GM23338 (cell line): ENCODE data around the gene ZNRF1. TPM values are rescaled to one million over a fixed set of nuclear protein-coding genes. Genes with fewer than 3 reads are reported as not detected.

Experiments used
- ATAC-seq: fragments of 200-7000 bp; cut with Tn5 transposase; 3 replicates; pipeline ENCODE4 v1.9.1; 2020
- DNase-seq: peaks from one replicate; pipeline ENCODE4 v3.0.0-alpha.2; 2015; ENCODE audit warnings: low spot score
- H2AFZ ChIP-seq: fragments of 200-600 bp; sonication (generic); 2 replicates; pipeline ENCODE4 v1.8.0; 2016; ENCODE audit warnings: antibody characterized with exemption, mild to moderate bottlenecking, moderate library complexity
- H3F3A ChIP-seq: fragments of 200-600 bp; sonication (generic); replicated peaks from 2 replicates; pipeline ENCODE4 v1.8.0; 2017; ENCODE audit warnings: antibody characterized with exemption, mixed run types, low read depth
- H3K27ac ChIP-seq: fragments of 200-600 bp; sonication (generic); 2 replicates; pipeline ENCODE4 v1.6.1; 2016; ENCODE audit warnings: low read depth
- H3K27me3 ChIP-seq: fragments of 200-600 bp; sonication (generic); 2 replicates; pipeline ENCODE4 v1.8.0; 2016; ENCODE audit warnings: mild to moderate bottlenecking, mixed run types, moderate library complexity; ENCODE audit not compliant: insufficient read depth
- H3K36me3 ChIP-seq: fragments of 200-600 bp; sonication (generic); 2 replicates; pipeline ENCODE4 v1.8.0; 2016; ENCODE audit warnings: mild to moderate bottlenecking; ENCODE audit not compliant: insufficient read depth
- H3K4me1 ChIP-seq: fragments of 200-600 bp; sonication (generic); 2 replicates; pipeline ENCODE4 v1.8.0; 2016; ENCODE audit warnings: mild to moderate bottlenecking, moderate library complexity; ENCODE audit not compliant: insufficient read depth
- H3K4me2 ChIP-seq: fragments of 200-600 bp; sonication (generic); 2 replicates; pipeline ENCODE4 v1.7.1; 2017; ENCODE audit warnings: mixed run types
- H3K4me3 ChIP-seq: fragments of 200-600 bp; sonication (generic); 2 replicates; pipeline ENCODE4 v1.6.1; 2016; ENCODE audit warnings: mixed run types
- H3K79me2 ChIP-seq: fragments of 200-600 bp; sonication (generic); replicated peaks from 2 replicates; pipeline ENCODE4 v1.8.0; 2017; ENCODE audit warnings: mild to moderate bottlenecking; ENCODE audit not compliant: insufficient read depth
- H3K9me2 ChIP-seq: fragments of 200-600 bp; sonication (generic); 2 replicates; pipeline ENCODE4 v1.8.0; 2017; ENCODE audit not compliant: insufficient read depth
- H4K20me1 ChIP-seq: fragments of 200-600 bp; sonication (generic); replicated peaks from 2 replicates; pipeline ENCODE4 v1.8.0; 2017; ENCODE audit warnings: mild to moderate bottlenecking; ENCODE audit not compliant: insufficient read depth
- H3K27ac Mint-ChIP-seq: 2 replicates; pipeline ENCODE4 v1.8.0; 2020; ENCODE audit warnings: inconsistent platforms, mild to moderate bottlenecking, moderate library complexity, mixed read lengths
- H3K27me3 Mint-ChIP-seq: 3 replicates; pipeline ENCODE4 v1.8.0; 2022; ENCODE audit warnings: low read depth, mild to moderate bottlenecking, moderate library complexity, mixed read lengths, inconsistent platforms; ENCODE audit not compliant: insufficient read depth, poor library complexity
- H3K36me3 Mint-ChIP-seq: 3 replicates; pipeline ENCODE4 v1.8.0; 2021; ENCODE audit warnings: low read depth, mild to moderate bottlenecking, inconsistent platforms, moderate library complexity, mixed read lengths
- H3K4me1 Mint-ChIP-seq: 3 replicates; pipeline ENCODE4 v1.8.0; 2020; ENCODE audit warnings: mild to moderate bottlenecking, inconsistent platforms, mixed read lengths
- H3K4me3 Mint-ChIP-seq: 3 replicates; pipeline ENCODE4 v1.8.0; 2021; ENCODE audit warnings: moderate library complexity, mild to moderate bottlenecking, inconsistent platforms, mixed read lengths
- H3K9me3 Mint-ChIP-seq: 3 replicates; pipeline ENCODE4 v1.8.0; 2020; ENCODE audit warnings: moderate library complexity, mild to moderate bottlenecking, inconsistent platforms, mixed read lengths
- CREB1 ChIP-seq: fragments of 250-450 bp; sonication (Bioruptor Pico); IDR thresholded peaks from 2 replicates; pipeline ENCODE4 v1.5.0; 2020; ENCODE audit warnings: low read depth, mild to moderate bottlenecking, moderate library complexity
- EZH2 ChIP-seq: fragments of 200-600 bp; sonication (generic); IDR thresholded peaks from one replicate; pipeline ENCODE4 v1.8.0; 2017; ENCODE audit warnings: antibody characterized with exemption, mild to moderate bottlenecking, low read depth; ENCODE audit not compliant: unreplicated experiment
- EZH2phosphoT487 ChIP-seq: fragments of 200-600 bp; sonication (generic); IDR thresholded peaks from one replicate; pipeline ENCODE4 v1.8.1; 2018; ENCODE audit warnings: antibody characterized with exemption; ENCODE audit not compliant: unreplicated experiment
- JUNB ChIP-seq: IDR thresholded peaks from one replicate; pipeline ENCODE4 v1.6.1; 2016; ENCODE audit warnings: antibody characterized with exemption; ENCODE audit not compliant: unreplicated experiment
- NANOG ChIP-seq: IDR thresholded peaks from 2 replicates; pipeline ENCODE4 v1.6.1; 2016; ENCODE audit warnings: antibody characterized with exemption, borderline replicate concordance
- POLR2AphosphoS5 ChIP-seq: IDR thresholded peaks from 2 replicates; pipeline ENCODE4 v1.6.1; 2016; ENCODE audit warnings: antibody characterized with exemption, low read depth
- STAT1 ChIP-seq: IDR thresholded peaks from one replicate; pipeline ENCODE4 v1.6.1; 2016; ENCODE audit warnings: antibody characterized with exemption; ENCODE audit not compliant: unreplicated experiment
- ZNF114 ChIP-seq: fragments of 250-450 bp; sonication (Bioruptor Pico); IDR thresholded peaks from 2 replicates; pipeline ENCODE4 v1.5.0; 2020; ENCODE audit warnings: mild to moderate bottlenecking, moderate library complexity
- ZNF331 ChIP-seq: fragments of 250-450 bp; sonication (Bioruptor Pico); IDR thresholded peaks from 2 replicates; pipeline ENCODE4 v1.5.0; 2020; ENCODE audit warnings: low read depth, mild to moderate bottlenecking, moderate library complexity
- polyA plus RNA-seq: library from polyadenylated mRNA; unstranded; fragments of >200 nt; fragmentation: Nextera tagmentation; extraction: Ambion mirVana; gene quantifications from 2 replicates; pipeline ENCODE4 v1.2.1, GENCODE V29; 2016
- total RNA-seq: library from RNA; depleted of rRNA; stranded (reverse); fragments of >200 nt; shearing (Covaris generic); gene quantifications from 2 replicates; pipeline ENCODE4 v1.2.3, GENCODE V29; 2014
- TF ChIP-seq, protein P1 (sequence below): fragments of 250-450 bp; sonication (Bioruptor Pico); IDR thresholded peaks from 2 replicates; pipeline ENCODE4 v1.5.0; 2020; ENCODE audit warnings: mild to moderate bottlenecking, moderate library complexity
- TF ChIP-seq, protein P2 (sequence below): IDR thresholded peaks from 2 replicates; pipeline ENCODE4 v1.6.1; 2016; ENCODE audit warnings: antibody characterized with exemption
- TF ChIP-seq, protein P3 (sequence below), 2 experiments: fragments of 200-600 bp in 1 of 2; sonication (generic) in 1 of 2; conservative IDR thresholded peaks; 2 replicates each; pipeline versions ENCODE4 v1.5.1 to v1.6.1; 2016 to 2017; ENCODE audit warnings: antibody characterized with exemption in 2 of 2, low read depth in 2 of 2, mild to moderate bottlenecking in 2 of 2, moderate library complexity in 1 of 2
- TF ChIP-seq, protein P4 (sequence below): IDR thresholded peaks from one replicate; pipeline ENCODE4 v1.6.1; 2018; ENCODE audit warnings: antibody characterized with exemption; ENCODE audit not compliant: unreplicated experiment

Gene ZNRF1
- total and polyA plus RNA-seq, 2 experiments from 2014 or later = 22.4 to 42.1 TPM

DNA sequence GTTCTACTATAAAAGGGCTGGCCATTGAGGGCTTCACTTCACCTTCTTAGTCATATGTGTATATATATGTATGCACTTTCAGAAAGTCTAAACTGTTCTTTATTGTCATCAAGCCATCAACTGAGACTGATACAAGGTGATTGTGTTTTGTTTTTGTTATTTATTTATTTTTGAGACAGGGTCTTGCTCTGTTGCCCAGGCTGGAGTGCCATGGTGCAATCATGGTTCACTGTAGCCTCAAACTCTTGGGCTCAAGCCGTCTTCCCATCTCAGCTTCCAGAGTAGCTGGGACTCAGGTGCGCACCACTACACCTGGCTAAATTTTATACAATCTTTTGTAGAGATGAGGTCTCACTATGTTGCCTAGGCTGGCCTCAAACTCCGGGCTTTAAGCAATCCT, 5.6 kb downstream of the ZNRF1 start:
- Mint-ChIP-seq H3K27ac (no peak overlapping the region), H3K27me3 (peaks cover 22% of the 10 kb centered on the region), H3K36me3 (peaks cover 14% of the 10 kb centered on the region), H3K4me3 (no peak overlapping the region), H3K9me3 (no peaks in the 10 kb centered on the region; the same call in 2 of the 3 replicates), H3K4me1 (peaks cover 38% of the 10 kb centered on the region)
- Histone ChIP-seq H3K27ac (no peak overlapping the region), H2AFZ (no peak overlapping the region), H4K20me1 (peaks cover 53% of the 10 kb centered on the region), H3K36me3 (no peaks in the 10 kb centered on the region; the same call in 1 of the 2 replicates), H3K79me2 (peaks cover 100% of the 10 kb centered on the region), H3K9me2 (no peaks in the 10 kb centered on the region), H3K27me3 (peaks cover 8% of the 10 kb centered on the region), H3K4me1 (peaks cover 20% of the 10 kb centered on the region), H3K4me2 (no peak overlapping the region), H3F3A (peaks cover 5% of the 10 kb centered on the region), H3K4me3 (no peak overlapping the region)
- ATAC-seq (no peak), DNase-seq (no peak)
- no peak for TF ChIP-seq ZNF331 (CRISPR knock-in tag)
- TF ChIP-seq CREB1 (CRISPR knock-in tag) = no peak
- TF ChIP-seq, protein P1, sequence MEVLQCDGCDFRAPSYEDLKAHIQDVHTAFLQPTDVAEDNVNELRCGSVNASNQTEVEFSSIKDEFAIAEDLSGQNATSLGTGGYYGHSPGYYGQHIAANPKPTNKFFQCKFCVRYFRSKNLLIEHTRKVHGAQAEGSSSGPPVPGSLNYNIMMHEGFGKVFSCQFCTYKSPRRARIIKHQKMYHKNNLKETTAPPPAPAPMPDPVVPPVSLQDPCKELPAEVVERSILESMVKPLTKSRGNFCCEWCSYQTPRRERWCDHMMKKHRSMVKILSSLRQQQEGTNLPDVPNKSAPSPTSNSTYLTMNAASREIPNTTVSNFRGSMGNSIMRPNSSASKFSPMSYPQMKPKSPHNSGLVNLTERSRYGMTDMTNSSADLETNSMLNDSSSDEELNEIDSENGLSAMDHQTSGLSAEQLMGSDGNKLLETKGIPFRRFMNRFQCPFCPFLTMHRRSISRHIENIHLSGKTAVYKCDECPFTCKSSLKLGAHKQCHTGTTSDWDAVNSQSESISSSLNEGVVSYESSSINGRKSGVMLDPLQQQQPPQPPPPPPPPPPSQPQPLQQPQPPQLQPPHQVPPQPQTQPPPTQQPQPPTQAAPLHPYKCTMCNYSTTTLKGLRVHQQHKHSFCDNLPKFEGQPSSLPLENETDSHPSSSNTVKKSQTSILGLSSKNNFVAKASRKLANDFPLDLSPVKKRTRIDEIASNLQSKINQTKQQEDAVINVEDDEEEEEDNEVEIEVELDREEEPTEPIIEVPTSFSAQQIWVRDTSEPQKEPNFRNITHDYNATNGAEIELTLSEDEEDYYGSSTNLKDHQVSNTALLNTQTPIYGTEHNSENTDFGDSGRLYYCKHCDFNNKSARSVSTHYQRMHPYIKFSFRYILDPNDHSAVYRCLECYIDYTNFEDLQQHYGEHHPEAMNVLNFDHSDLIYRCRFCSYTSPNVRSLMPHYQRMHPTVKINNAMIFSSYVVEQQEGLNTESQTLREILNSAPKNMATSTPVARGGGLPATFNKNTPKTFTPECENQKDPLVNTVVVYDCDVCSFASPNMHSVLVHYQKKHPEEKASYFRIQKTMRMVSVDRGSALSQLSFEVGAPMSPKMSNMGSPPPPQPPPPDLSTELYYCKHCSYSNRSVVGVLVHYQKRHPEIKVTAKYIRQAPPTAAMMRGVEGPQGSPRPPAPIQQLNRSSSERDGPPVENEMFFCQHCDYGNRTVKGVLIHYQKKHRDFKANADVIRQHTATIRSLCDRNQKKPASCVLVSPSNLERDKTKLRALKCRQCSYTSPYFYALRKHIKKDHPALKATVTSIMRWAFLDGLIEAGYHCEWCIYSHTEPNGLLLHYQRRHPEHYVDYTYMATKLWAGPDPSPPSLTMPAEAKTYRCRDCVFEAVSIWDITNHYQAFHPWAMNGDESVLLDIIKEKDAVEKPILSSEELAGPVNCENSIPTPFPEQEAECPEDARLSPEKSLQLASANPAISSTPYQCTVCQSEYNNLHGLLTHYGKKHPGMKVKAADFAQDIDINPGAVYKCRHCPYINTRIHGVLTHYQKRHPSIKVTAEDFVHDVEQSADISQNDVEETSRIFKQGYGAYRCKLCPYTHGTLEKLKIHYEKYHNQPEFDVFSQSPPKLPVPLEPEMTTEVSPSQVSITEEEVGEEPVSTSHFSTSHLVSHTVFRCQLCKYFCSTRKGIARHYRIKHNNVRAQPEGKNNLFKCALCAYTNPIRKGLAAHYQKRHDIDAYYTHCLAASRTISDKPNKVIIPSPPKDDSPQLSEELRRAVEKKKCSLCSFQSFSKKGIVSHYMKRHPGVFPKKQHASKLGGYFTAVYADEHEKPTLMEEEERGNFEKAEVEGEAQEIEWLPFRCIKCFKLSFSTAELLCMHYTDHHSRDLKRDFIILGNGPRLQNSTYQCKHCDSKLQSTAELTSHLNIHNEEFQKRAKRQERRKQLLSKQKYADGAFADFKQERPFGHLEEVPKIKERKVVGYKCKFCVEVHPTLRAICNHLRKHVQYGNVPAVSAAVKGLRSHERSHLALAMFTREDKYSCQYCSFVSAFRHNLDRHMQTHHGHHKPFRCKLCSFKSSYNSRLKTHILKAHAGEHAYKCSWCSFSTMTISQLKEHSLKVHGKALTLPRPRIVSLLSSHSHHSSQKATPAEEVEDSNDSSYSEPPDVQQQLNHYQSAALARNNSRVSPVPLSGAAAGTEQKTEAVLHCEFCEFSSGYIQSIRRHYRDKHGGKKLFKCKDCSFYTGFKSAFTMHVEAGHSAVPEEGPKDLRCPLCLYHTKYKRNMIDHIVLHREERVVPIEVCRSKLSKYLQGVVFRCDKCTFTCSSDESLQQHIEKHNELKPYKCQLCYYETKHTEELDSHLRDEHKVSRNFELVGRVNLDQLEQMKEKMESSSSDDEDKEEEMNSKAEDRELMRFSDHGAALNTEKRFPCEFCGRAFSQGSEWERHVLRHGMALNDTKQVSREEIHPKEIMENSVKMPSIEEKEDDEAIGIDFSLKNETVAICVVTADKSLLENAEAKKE (CRISPR knock-in tag) = no peak
- TF ChIP-seq EZH2 = no peak
- no peak for TF ChIP-seq JUNB
- no peak for TF ChIP-seq ZNF114 (CRISPR knock-in tag)
- TF ChIP-seq, protein P2, sequence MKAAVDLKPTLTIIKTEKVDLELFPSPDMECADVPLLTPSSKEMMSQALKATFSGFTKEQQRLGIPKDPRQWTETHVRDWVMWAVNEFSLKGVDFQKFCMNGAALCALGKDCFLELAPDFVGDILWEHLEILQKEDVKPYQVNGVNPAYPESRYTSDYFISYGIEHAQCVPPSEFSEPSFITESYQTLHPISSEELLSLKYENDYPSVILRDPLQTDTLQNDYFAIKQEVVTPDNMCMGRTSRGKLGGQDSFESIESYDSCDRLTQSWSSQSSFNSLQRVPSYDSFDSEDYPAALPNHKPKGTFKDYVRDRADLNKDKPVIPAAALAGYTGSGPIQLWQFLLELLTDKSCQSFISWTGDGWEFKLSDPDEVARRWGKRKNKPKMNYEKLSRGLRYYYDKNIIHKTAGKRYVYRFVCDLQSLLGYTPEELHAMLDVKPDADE = no peak
- TF ChIP-seq STAT1 = no peak
- TF ChIP-seq, protein P3, sequence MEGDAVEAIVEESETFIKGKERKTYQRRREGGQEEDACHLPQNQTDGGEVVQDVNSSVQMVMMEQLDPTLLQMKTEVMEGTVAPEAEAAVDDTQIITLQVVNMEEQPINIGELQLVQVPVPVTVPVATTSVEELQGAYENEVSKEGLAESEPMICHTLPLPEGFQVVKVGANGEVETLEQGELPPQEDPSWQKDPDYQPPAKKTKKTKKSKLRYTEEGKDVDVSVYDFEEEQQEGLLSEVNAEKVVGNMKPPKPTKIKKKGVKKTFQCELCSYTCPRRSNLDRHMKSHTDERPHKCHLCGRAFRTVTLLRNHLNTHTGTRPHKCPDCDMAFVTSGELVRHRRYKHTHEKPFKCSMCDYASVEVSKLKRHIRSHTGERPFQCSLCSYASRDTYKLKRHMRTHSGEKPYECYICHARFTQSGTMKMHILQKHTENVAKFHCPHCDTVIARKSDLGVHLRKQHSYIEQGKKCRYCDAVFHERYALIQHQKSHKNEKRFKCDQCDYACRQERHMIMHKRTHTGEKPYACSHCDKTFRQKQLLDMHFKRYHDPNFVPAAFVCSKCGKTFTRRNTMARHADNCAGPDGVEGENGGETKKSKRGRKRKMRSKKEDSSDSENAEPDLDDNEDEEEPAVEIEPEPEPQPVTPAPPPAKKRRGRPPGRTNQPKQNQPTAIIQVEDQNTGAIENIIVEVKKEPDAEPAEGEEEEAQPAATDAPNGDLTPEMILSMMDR (conservative IDR thresholded peaks at IDR 0.05; ENCODE audit: low read depth in 2 of 2) = no peak
- no peak for TF ChIP-seq POLR2AphosphoS5
- no peak for TF ChIP-seq EZH2phosphoT487
- TF ChIP-seq NANOG = no peak
- TF ChIP-seq, protein P4, sequence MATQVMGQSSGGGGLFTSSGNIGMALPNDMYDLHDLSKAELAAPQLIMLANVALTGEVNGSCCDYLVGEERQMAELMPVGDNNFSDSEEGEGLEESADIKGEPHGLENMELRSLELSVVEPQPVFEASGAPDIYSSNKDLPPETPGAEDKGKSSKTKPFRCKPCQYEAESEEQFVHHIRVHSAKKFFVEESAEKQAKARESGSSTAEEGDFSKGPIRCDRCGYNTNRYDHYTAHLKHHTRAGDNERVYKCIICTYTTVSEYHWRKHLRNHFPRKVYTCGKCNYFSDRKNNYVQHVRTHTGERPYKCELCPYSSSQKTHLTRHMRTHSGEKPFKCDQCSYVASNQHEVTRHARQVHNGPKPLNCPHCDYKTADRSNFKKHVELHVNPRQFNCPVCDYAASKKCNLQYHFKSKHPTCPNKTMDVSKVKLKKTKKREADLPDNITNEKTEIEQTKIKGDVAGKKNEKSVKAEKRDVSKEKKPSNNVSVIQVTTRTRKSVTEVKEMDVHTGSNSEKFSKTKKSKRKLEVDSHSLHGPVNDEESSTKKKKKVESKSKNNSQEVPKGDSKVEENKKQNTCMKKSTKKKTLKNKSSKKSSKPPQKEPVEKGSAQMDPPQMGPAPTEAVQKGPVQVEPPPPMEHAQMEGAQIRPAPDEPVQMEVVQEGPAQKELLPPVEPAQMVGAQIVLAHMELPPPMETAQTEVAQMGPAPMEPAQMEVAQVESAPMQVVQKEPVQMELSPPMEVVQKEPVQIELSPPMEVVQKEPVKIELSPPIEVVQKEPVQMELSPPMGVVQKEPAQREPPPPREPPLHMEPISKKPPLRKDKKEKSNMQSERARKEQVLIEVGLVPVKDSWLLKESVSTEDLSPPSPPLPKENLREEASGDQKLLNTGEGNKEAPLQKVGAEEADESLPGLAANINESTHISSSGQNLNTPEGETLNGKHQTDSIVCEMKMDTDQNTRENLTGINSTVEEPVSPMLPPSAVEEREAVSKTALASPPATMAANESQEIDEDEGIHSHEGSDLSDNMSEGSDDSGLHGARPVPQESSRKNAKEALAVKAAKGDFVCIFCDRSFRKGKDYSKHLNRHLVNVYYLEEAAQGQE = no peak
